GM15510 (cell line): Measurements from ENCODE around the gene RIC1.

Experiments used
- POLR2A ChIP-seq: IDR thresholded peaks from 3 replicates; pipeline ENCODE4 v1.6.1; 2011; ENCODE audit warnings: borderline replicate concordance; ENCODE audit not compliant: insufficient read length; ENCODE audit errors: extremely low read depth

The RIC1 gene

GRCh38 chr9:5611321-5612184, 17.4 kb upstream of the RIC1 start:
- TF ChIP-seq POLR2A: no peak

- TF ChIP-seq POLR2A: no peak
These were observed 16.7 kb upstream of the RIC1 start for GRCh38 chr9:5612185-5612530.

GRCh38 chr9:5614192-5614591, 14.7 kb upstream of the RIC1 start:
- TF ChIP-seq POLR2A: no peak

- no peak for TF ChIP-seq POLR2A
These were observed 13.9 kb upstream of the RIC1 start for GRCh38 chr9:5614985-5615384.

GRCh38 chr9:5617749-5618148, 11.2 kb upstream of the RIC1 start:
- no peak for TF ChIP-seq POLR2A

- TF ChIP-seq POLR2A: no peak
These were observed 8.4 kb upstream of the RIC1 start for GRCh38 chr9:5620494-5620893.

- no peak for TF ChIP-seq POLR2A
These were observed 7.6 kb upstream of the RIC1 start for GRCh38 chr9:5621327-5621726.

- no peak for TF ChIP-seq POLR2A
These were observed 6.9 kb upstream of the RIC1 start for GRCh38 chr9:5622016-5622415.

GRCh38 chr9:5624655-5625054, 4.3 kb upstream of the RIC1 start:
- no peak for TF ChIP-seq POLR2A

- peak; percentile 42 for TF ChIP-seq POLR2A
These were observed 1.9 kb upstream of the RIC1 start for GRCh38 chr9:5626727-5627634.

GRCh38 chr9:5628183-5628529, 751 bp upstream of the RIC1 start:
- TF ChIP-seq POLR2A: no peak

GRCh38 chr9:5629312-5630080, 589 bp downstream of the RIC1 start:
- no peak for TF ChIP-seq POLR2A

- TF ChIP-seq POLR2A: no peak
These were observed 1.2 kb downstream of the RIC1 start for GRCh38 chr9:5630081-5630507.

GRCh38 chr9:5631026-5631425, 2.1 kb downstream of the RIC1 start:
- no peak for TF ChIP-seq POLR2A

GRCh38 chr9:5632540-5632939, 3.6 kb downstream of the RIC1 start:
- TF ChIP-seq POLR2A: no peak

- TF ChIP-seq POLR2A: no peak
These were observed 4.3 kb downstream of the RIC1 start for GRCh38 chr9:5633243-5633642.

- TF ChIP-seq POLR2A: no peak
These were observed 6.5 kb downstream of the RIC1 start for GRCh38 chr9:5635390-5635789.
